Measurements from ENCODE around the gene IFNG. TPM values are rescaled to one million over a fixed set of nuclear protein-coding genes. Genes with fewer than 3 reads are reported as not detected.

The IFNG gene
- total and polyA plus RNA-seq, 8 donors: 0.38 TPM; not detected in 7

DNA sequence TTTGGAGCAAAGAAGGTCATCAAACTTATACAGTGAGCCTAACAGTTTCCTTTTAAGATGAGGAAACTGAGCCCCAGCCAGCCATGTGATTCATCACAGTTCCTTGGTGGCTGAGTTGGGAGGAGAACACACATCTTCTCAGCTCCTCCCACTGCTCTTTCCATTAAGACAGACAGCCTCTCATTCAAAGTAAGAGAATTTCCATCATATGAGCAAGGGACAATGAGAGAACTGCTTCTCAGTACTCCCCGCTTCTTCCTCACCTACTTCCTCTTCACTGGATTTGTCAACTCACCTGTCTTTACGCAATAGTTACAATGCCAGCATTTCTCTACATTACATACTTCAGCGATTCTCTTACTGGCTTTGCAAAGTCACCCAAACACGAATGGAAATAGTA is 2.2 kb downstream of the IFNG start:
- DNase-seq (no peak), FAIRE-seq (no peak), ATAC-seq (no peak)
- H3K4me1 ChIP-seq: no peaks in the 10 kb centered on the region
- H3K4me3 ChIP-seq: no peak overlapping the region
- 47 to 51% methylated on average over 4 of the region's 4 CpGs for WGBS, 2 donors
- no peaks in the 10 kb centered on the region for H3K27me3 ChIP-seq
- no peak overlapping the region for H3K27ac ChIP-seq
- H3K36me3 ChIP-seq: no peaks in the 10 kb centered on the region
- intact Hi-C loops (cut with DNase I): no loop called here
- TF ChIP-seq, protein P1, sequence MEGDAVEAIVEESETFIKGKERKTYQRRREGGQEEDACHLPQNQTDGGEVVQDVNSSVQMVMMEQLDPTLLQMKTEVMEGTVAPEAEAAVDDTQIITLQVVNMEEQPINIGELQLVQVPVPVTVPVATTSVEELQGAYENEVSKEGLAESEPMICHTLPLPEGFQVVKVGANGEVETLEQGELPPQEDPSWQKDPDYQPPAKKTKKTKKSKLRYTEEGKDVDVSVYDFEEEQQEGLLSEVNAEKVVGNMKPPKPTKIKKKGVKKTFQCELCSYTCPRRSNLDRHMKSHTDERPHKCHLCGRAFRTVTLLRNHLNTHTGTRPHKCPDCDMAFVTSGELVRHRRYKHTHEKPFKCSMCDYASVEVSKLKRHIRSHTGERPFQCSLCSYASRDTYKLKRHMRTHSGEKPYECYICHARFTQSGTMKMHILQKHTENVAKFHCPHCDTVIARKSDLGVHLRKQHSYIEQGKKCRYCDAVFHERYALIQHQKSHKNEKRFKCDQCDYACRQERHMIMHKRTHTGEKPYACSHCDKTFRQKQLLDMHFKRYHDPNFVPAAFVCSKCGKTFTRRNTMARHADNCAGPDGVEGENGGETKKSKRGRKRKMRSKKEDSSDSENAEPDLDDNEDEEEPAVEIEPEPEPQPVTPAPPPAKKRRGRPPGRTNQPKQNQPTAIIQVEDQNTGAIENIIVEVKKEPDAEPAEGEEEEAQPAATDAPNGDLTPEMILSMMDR (IDR thresholded peaks at IDR 0.05): no peak
- H3K9me3 ChIP-seq: no peaks in the 10 kb centered on the region

DNA sequence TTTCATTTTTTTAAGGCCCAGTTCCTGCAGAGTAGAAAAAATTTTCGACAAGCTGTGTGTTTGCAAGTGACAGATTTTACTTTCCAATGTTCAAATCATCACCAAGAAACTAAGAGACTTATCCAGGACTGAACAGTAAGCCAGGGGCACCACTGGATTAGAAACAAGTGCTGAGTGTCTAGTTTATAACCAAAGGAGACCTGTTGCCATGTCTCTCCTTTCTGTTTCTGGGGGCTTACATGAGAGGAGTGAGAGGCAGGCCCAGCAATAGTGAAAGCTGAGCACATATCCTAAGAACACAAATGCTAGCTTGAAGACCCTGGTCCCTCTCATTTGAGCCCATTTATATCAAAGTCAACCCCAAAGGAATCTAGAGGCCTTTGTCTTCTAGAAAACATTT is 2.9 kb downstream of the IFNG start:
- intact Hi-C loops (cut with DNase I): no loop called here
- no peak for ATAC-seq
- no peaks in the 10 kb centered on the region for H3K4me1 ChIP-seq

DNA sequence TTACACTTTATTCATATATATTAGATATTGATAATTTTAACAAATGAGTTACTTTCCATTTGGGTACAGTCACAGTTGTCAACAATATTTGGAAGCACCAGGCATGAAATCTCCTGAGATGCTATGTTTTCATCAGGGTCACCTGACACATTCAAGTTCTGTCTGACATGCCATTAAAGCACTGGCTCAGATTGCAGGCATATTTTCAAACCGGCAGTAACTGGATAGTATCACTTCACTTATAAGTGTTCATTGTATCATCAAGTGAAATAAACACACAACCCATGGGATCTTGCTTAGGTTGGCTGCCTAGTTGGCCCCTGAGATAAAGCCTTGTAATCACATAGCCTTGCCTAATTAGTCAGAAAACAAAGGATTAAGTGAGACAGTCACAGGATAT is 4.8 kb downstream of the IFNG start:
- FAIRE-seq (no peak), DNase-seq (no peak), ATAC-seq (no peak)
- Histone ChIP-seq H3K36me3 (no peaks in the 10 kb centered on the region), H3K27me3 (no peaks in the 10 kb centered on the region), H3K9me3 (no peaks in the 10 kb centered on the region), H3K4me3 (no peak overlapping the region), H3K27ac (no peak overlapping the region), H3K4me1 (no peaks in the 10 kb centered on the region)
- TF ChIP-seq, protein P1 (IDR thresholded peaks at IDR 0.05): no peak
- WGBS, 2 donors: 12 to 44% methylated on average over 1 of the region's 1 CpG
- intact Hi-C loops (cut with DNase I): no loop called here

More for the DNA sequence above, 2.9 kb downstream of the IFNG start:
- Histone ChIP-seq H3K36me3 (no peaks in the 10 kb centered on the region), H3K27ac (no peak overlapping the region), H3K4me3 (no peak overlapping the region), H3K9me3 (no peaks in the 10 kb centered on the region), H3K27me3 (no peaks in the 10 kb centered on the region)
- FAIRE-seq (no peak), DNase-seq (no peak)
- 28 to 35% methylated on average over 1 of the region's 1 CpG for WGBS, 2 donors
- TF ChIP-seq, protein P1 (IDR thresholded peaks at IDR 0.05): no peak

DNA sequence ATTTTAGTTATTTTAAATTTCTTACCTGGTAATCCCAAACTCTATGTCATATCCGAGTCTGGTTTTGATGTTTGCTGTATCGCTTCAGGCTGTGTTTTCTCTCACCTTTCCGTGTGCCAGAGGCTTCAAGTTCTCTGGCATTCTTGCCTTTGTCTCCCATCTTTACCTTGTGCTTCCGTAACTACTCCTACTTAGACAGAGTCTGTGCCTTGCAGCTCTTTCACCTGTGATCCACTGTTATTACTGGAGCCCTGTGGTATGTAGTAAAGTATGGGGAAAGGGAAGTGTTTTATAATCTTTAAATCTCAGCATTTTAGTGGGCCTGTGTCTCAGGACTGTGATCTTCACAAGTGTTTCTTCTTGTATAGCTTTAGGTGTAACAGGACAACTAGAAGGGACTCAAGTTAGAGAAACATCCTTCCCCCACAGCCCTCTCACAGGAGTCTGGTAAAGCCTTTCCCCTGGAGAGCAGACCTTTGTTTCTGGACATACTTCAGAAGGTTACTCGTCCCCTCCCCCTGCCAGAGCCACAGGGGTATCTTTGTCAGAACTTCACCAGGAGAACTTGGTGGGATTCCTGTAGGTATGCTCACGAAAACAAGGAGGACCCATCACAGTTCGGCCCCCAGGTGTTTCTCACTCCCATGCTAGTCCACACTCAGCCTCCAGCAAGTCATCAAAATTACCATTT is 11.1 kb downstream of the IFNG start:
- 72 to 77% methylated on average over 7 of the region's 7 CpGs for WGBS, 2 donors
- intact Hi-C loops (cut with DNase I): no loop called here
- ATAC-seq (no peak), DNase-seq (no peak), FAIRE-seq (no peak)
- no peak overlapping the region for H3K4me3 ChIP-seq
- TF ChIP-seq, protein P1 (IDR thresholded peaks at IDR 0.05): no peak
- H3K27me3 ChIP-seq: no peaks in the 10 kb centered on the region
- H3K27ac ChIP-seq: no peak overlapping the region
- H3K4me1 ChIP-seq: no peaks in the 10 kb centered on the region
- no peaks in the 10 kb centered on the region for H3K9me3 ChIP-seq
- no peaks in the 10 kb centered on the region for H3K36me3 ChIP-seq

DNA sequence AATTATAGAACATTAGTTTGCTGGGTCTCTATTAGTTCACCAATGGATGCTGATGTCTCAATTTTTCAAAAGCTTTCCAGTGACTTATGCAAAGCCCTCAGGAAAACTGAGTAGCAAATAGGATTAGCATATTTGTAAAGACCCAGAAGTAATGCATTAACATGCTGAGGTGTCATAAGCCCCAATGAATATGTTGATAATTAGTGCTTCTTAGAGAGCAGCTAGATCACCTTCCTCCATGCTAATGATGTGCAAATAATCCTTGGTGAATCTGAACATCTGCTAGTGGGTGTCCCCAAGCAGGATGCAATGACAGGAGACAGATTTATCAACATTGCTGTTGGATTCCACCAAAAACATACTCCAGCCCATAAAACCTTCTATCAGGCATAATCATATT is 19.0 kb downstream of the IFNG start:
- H3K4me3 ChIP-seq: no peak overlapping the region
- DNase-seq (no peak), FAIRE-seq (no peak), ATAC-seq (no peak)
- H3K9me3 ChIP-seq: no peaks in the 10 kb centered on the region
- H3K4me1 ChIP-seq: no peaks in the 10 kb centered on the region
- H3K36me3 ChIP-seq: no peaks in the 10 kb centered on the region
- TF ChIP-seq, protein P1 (IDR thresholded peaks at IDR 0.05): no peak
- H3K27me3 ChIP-seq: no peaks in the 10 kb centered on the region
- H3K27ac ChIP-seq: no peak overlapping the region
- intact Hi-C loops (cut with DNase I): no loop called here

Measured in pancreas (tissue), 10 donors.